GM19324 (cell line): ENCODE data around the gene TMEM263.
A peak's percentile ranks its signal among the peaks of the same experiment; 100 is the strongest.
"Not testable (repeated sequence)": the region's sequence is repeated elsewhere in the genome, so short reads cannot be mapped to it uniquely, and the experiment has no call there.

ENCODE experiments used
- ATAC-seq: cut with Tn5 transposase; IDR thresholded peaks from one replicate; pipeline ENCODE4 v1.9.1; 2021; ENCODE audit warnings: mild to moderate bottlenecking, moderate library complexity; ENCODE audit not compliant: unreplicated experiment, low FRiP score

The TMEM263 gene

DNA sequence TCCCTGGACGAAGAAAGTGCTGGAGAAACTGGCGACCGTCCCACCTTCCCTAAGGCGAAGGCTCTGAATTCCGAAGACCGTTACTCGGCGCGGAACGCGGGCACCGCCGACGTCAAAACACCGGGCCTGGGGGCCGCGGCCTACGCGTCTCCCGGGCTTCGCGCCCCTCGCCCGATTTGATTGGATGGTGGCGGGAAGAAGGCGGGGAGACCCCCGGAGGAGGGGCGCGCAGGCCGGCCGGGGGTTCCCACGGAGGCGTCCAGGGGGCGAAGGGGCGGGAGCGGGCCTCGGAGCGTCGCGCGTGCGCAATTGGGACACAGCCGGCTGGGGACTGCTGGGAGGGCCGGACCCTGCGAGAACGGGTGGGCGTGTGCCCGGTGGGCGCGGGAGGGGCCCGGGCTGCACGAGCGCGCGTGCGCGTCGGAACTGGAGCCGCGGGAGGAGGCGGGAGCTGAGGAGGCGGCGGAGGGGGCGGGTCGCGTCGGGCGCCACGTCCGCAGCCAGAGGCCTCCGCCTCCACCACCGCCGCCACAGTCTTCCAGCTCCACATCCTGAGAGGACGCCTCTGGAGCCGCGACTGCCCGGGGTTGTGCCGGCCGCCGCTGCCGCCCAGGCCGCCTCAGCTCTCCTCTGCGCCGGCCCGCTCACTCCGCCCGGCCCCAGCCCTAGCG, at the start of gene TMEM263:
Gene TMEM263, plus strand, starts transcription at position 531 of the 671 bp plus-strand sequence. CDS start 11,210 bp downstream, outside the sequence.
- ATAC-seq: peak; percentile 93

DNA sequence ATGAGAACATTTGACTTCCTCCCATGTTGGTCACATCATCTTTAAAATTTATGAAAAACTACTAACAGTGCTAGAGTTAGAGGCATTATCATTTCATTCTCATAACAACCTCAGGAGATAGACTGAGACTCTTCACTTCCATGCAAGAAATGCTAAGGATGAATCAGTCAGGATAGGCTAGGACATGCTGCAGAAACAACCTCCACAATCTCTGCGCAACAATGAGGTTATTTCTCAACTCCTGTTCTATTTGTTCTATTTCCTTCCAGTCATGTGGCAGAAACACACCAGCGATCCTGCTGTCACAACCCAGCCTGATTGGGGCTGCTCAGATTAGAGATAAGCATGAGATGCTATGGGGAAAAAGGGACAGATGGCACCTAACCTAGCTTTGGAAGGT, 49.0 kb upstream of the TMEM263 start:
- ATAC-seq: no peak

DNA sequence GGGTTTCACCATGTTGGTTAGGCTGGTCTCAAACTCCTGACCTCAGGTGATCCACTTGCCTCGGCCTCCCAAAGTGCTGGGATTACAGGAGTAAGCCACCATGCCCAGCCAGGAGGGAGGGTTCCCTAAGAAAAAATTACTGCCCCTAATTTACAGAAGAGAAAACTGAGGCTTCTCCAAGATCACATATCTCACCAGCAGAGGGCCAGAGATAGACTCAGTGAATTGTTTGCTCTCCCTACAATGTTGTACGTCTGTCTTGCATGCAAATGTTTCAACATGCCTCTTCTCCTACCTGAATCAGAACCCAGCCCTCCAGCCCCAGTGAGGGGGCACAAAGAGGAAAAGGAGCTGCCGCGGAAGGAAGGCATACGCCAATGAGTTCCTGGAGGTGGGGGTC, 48.3 kb upstream of the TMEM263 start:
- ATAC-seq: no peak

DNA sequence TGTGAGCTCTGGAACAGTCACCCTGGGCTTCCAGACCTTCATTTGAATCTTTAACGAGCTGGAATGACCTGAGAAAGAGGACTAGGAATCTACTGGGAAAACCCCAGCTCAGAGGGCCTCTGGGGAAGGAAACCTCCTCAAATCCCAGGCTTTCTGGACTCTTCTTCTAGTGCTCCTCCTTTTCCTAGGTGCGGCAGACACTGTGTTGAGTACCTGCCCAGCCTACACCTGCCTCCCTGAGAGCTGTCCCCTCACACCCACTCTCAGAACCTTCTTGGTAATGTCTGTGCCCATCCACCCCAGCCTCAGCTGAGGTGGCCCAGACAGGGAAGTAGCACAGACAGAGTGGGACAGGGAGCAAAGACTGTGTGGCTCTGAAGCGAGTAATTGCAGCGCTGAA, 47.9 kb upstream of the TMEM263 start:
- ATAC-seq: no peak

DNA sequence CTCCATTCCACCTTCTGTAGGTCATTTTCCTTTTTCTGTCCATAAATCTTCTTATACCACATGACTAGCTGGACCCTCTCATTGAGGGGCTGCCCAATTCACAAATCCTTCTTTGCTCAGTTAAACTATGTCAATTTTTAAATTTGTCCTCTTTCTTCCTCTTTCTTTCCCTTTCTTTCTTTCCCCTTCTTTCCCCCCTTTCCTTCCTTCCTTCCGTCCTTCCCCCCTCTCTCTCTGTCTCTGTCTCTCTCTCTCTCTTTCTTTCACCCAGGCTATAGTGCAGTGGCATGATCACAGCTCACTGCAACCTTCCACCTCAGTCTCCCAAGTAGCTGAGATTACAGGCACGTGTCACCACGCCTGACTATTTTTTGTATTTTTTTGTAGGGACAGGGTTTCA, 47.1 kb upstream of the TMEM263 start:
- ATAC-seq: no peak

DNA sequence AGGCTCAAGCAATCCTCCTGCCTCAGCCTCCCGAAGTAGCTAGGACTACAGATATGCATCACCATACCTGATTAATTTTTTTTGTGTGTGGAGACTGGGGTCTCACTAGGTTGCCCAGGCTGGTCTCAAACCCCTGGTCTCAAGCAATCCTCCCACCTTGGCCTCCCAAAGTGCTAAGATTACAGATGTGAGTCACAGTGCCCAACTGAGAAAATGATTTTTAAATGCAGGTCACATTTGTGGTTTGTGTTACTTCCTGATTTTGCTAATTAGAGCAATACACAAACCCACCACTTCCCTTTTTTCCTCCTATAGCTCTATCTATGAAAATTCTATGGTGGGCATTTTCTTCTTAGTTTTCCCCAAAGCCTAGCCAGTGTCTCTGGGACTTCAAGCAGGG, 45.5 kb upstream of the TMEM263 start:
- ATAC-seq: peak; percentile 59

DNA sequence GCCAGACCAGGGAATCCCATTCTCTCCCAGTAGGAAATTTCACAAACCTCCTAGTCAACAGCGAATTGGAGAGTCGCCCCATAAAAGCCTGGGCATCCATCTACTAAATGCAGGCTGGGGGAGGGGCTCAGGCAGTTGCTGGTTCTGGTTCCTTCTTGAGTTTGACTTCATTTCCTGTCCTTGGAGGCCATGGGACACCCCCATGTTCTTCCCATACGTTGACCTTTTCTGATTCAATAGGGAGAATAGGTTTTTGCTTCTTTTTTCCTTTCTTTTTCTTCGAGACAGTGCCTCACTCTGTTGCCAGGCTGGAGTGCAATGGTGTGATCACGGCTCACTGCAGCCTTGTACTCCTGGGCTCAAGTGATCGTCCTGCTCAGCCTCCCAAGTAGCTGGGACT, 44.1 kb upstream of the TMEM263 start:
- no peak for ATAC-seq

DNA sequence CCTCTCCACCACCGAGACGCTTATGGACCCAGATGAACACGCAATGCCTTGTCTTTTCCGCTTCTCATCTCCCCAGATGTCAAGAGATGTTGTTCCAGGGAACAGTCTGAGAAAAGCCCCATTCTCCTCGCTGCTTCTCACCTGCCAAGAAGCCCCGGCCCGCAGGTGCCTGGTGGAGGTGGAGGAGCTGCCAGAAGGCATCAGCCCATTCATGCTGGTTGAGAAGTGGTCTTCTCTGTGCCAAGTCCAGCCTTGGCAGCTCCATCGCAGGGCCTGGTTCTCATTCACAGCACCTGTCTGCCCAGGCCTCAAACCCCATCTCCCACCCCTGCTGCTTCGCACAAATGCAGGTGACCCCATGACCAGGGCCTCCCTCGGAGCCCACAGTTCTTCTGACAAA, 42.3 kb upstream of the TMEM263 start:
- no peak for ATAC-seq

DNA sequence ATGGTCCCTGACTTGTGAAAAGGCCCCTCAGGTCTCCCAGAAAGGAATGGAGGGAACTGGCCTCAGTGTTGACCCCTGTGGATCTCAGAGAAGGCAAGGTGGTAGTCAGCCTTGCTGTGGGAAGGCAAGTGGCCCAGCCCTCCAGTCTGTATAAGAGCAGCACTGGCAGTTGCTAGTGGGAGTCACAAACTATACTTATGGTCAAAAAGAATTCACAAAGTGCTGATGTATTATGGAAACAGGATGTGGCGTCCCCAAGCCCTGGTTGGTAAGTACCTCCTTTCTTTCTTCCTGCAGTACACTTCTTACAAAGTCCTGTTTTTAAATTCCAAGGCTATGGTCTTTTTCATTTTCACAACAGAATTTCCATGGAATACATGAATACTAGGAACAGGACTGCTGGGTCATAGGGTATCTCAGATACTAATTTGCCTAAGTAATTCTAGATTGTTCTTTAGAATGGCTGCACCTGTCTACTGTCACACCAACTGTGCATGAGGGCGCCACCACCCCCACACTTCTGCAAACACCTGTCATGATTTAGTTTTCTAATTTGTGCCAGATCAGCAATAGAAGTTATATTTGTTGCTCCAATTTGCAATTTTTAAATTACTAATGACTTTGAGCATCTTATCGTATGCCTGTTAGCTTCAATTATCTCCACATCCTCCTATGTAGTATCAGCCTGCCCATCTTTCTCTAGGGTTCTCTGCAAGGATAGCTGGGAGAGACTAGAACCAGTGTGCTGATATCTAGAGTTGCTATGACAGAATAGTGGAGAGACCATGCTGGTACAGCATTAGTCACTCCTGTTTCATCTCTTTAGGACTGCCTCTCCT, 40.7 kb upstream of the TMEM263 start:
- no peak for ATAC-seq

DNA sequence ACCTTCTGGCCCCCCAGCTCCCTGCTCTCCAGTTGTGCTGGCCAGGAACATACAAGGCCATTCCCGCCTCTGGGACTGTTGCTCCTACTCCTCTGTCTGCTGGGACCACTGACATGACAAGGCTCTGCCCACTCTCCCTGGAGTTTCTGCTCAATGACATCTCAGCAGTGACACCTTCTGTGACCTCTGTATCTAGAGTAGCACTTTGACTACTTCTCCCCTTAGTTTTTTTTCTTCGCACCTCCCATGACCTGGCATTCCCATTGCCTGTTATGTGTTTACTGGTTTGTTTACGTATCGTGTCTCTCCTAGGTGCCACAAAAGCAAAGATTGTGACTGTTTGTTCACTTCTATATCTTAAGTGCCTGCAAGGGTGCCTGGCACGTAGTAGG, 40.1 kb upstream of the TMEM263 start:
- no peak for ATAC-seq

DNA sequence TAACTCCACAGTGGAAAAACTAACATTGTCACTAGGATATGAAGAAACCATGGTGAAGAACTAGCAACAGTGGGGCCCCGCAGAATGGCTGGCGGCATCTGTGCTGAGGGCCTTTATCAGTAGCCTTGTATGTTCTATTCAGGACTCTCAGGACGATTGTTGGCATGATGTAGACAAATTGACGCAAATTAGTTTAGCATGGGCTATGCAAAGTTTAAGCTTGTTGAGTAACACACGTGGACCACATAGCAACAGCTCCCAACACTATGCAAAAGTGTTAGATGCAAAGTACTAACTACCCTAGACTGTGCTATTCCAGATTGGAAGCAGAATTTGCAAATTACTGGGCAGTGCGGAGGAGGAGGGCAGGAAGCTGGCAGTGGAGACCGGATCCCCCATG, 38.2 kb upstream of the TMEM263 start:
- ATAC-seq: no peak

DNA sequence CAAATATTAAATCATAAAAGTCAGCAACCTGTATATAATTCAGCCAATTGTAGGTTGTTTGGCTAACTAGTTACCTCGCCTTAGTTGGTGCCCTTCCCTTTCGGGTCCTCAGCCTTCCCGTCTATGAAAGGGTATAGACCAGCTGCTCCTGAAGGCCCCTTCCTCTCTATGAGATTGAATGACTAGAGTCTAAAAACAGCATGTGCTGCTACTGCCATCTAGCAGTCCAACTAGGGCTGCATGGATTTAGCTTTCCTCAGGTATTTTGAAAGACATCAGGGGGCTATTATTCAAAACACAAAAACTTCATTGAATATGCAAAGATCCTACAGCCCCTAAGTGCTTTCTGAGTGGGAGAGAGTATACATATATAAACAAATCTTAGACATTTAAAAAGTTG, 37.0 kb upstream of the TMEM263 start:
- no peak for ATAC-seq

DNA sequence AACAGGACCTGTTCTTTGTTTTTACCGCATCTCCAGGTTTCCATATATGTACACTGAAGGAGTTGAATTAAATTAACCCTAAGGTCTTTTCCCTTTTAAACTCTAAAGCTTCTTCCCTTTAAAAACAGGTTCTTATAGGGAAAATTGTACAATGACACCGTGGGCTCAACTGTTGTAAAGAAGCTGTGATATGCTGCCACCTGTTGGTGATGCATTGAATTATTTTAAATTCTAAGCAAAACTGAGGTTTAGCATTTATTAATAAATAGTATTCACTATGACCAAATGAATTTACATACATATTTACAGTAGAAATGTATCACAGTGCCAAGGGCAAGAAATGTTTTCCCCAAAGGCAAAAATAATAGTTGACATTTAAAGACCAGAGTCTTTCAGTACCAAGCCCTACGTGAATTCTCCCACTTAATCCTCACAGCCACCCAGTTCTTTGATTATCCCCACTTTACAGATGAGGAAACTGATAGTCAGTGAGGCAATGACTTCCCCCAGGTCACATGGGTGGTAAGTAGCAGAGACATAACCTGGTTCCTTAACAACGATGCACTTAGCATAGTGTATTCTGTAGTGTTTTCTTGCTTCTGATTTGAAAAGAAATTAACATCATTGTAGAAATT, 35.7 kb upstream of the TMEM263 start:
- ATAC-seq: no peak

DNA sequence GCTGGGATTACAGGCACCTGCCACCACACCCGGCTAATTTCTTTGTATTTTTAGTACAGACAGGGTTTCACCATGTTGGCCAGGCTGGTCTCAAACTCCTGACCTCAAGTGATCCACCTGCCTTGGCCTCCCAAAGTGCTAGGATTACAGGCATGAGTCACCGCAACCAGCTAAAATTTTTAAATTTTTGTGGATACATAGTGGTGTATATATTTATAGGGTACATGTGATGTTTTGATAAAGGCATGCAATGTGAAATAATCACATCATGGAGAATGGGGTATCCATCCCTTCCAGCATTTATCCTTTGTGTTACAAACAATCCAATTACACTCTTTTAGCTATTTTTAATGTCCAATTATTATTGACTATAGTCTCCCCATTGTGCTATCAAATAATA, 33.7 kb upstream of the TMEM263 start:
- ATAC-seq: not testable (repeated sequence)

DNA sequence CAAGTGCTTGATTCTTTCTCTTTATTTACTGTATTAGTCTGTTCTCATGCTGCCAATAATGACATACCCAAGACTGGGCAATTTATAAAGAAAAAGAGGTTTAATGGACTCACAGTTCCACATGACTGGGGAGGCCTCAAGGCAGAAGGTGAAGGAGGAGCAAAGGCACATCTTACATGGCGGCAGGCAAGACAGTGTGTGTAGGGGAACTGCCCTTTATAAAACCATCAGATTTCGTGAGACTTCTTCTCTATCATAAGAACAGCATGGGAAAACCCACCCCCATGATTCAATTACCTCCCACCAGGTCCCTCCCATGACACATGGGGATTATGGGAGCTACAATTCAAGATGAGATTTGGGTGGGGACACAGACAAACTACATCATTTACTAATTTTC, 32.1 kb upstream of the TMEM263 start:
- not testable (repeated sequence) for ATAC-seq

DNA sequence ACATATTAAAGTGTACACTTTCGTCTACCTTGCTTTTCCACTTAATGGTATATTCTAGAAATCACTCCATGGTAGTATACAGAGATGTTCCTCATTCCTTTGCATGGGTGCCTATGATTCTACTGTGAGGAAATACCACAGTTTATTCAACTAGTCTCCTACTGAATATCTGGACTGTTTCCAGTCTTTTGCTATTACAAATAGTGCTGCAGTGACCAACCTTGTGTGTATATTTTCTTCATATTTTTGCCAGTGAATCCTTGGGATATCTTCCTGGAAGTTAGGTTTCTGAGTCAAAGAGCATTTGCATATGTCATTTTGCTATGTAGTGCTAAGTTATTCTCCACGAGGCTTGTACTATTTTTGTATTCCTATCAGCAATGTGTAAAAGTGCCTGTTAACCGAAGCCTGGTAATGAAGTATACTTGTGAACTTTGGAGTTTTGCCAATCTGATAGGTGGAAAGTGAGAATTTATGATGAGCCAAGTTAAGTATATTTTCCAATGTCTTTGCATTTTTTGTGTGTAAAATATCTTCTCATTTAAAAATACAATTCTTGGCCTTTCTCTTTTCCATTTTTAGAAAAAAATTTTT, 31.3 kb upstream of the TMEM263 start:
- no peak for ATAC-seq

DNA sequence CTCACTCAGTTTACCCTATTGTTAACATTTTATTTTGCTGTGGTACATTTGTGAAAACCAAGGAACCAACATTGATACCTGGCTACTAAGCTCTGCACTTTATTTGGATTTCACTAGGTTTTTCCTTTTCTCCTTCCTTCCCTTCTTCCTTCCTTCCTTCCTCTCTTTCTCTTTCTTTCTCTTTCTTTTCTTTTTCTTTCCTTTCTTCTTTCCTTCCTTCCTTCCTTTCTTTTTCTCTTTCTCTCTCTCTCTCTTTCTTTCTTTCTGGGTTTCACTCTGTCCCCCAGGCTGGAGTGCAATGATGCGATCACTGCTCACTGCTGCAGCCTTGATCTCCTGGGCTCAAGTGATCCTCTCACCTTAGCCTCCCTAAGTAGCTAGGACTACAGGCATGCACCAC, 29.1 kb upstream of the TMEM263 start:
- ATAC-seq: no peak

DNA sequence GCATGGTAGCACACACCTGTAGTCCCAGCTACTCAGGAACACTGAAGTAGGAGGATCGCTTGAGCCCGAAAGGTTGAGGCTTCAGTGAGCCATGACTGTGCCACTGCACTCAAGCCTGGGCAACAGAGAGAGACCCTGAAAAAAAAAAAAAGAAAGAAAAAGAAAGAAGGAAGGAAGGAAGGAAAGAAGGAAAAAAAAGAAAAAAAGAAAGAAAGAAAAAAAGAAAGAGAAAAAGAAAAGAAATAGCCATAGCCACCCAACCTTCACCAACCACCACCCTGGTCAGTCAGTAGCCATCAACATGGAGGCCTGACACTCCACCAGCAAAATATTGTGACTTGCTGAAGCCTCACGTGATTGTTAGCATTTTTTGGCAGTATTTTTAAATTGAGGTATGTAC, 21.4 kb upstream of the TMEM263 start:
- ATAC-seq: no peak

DNA sequence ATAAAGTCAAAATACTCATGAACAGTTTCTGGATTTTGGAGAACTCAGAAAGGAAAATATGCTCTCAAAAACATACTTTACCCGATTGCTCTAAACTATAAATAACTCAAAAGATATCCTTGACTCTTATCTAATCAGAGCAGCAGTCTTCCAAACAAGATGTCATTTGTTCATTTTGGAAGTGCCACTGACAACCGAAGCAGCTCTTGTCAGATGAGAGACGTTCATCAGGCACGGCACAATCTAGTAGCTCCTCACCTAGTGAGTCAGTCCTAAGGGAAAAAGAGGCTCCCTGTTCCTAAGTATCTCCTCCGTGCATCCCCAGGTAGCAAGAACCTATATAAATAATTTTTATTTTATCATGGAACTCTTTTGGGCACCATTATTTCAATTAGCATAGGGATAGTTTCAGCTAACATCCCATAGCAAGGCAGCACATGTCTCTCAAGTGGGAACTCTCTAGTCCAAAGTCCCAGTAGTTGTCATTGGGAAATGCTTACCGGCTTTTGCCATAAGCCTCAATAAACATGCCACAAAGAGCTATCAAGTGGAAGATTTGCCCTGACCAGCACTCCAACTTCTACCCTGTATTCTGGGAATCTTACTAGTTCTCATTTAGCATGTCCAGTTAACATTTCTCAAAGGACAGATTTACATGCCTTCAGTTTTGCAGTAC, 14.1 kb upstream of the TMEM263 start:
- no peak for ATAC-seq

DNA sequence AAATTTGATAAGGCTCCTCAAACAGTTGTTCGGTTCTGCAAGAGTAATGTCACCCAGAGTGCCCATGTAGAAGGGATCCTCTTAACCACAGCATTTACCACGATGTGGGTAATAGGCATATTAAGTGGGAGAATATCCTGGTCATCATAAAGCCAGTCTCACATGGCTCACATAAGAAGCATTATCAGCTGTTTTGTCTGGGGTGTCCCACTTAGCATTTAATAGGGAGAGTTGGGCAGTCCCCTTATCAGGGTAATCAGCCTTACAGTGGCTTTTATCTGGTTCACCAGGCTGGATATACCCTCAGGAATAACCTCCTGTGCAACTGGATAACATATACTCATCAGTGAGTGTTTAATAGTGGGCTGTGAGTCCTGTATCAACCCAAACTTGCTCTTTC, 12.9 kb upstream of the TMEM263 start:
- no peak for ATAC-seq
